Measurements from ENCODE around the gene NABP2.

DNA sequence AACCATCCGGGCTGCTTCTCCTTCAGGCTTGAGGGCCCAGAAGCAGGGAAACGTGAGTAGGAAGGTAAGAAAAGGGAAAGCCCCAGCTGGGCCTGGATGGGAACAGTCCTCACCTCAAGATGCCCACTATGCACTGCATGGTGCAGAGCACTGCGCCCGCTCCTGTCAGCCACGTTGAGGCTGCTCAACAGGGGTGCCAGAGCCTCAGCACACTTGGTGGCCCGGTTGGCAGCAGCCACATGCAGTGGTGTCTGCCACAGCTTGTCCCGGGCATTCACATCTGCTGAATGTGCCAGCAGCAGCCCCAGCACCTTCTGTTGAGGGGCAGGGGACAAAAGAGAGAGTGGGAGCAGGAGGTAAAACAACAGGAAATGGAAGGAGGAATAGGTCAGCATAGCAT lies 31.5 kb downstream of the NABP2 start:
- TF ChIP-seq, protein P1, sequence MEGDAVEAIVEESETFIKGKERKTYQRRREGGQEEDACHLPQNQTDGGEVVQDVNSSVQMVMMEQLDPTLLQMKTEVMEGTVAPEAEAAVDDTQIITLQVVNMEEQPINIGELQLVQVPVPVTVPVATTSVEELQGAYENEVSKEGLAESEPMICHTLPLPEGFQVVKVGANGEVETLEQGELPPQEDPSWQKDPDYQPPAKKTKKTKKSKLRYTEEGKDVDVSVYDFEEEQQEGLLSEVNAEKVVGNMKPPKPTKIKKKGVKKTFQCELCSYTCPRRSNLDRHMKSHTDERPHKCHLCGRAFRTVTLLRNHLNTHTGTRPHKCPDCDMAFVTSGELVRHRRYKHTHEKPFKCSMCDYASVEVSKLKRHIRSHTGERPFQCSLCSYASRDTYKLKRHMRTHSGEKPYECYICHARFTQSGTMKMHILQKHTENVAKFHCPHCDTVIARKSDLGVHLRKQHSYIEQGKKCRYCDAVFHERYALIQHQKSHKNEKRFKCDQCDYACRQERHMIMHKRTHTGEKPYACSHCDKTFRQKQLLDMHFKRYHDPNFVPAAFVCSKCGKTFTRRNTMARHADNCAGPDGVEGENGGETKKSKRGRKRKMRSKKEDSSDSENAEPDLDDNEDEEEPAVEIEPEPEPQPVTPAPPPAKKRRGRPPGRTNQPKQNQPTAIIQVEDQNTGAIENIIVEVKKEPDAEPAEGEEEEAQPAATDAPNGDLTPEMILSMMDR (IDR thresholded peaks at IDR 0.05): no peak
- TF ChIP-seq EP300 (IDR thresholded peaks at IDR 0.05) (no peak), MYC (IDR thresholded peaks at IDR 0.05; ENCODE audit: borderline replicate concordance, low read length) (no peak), CEBPB (IDR thresholded peaks at IDR 0.05) (no peak)
